SKM-1 treated with dmso at 0.1 percent for 144 hours (cell line): ENCODE results near the gene GAREM1.

Experiments
- DNase-seq: peaks from one replicate; lab custom pipeline; 2025; ENCODE audit not compliant: unreplicated experiment; lab: John Stamatoyannopoulos, UW

GAREM1 gene

DNA sequence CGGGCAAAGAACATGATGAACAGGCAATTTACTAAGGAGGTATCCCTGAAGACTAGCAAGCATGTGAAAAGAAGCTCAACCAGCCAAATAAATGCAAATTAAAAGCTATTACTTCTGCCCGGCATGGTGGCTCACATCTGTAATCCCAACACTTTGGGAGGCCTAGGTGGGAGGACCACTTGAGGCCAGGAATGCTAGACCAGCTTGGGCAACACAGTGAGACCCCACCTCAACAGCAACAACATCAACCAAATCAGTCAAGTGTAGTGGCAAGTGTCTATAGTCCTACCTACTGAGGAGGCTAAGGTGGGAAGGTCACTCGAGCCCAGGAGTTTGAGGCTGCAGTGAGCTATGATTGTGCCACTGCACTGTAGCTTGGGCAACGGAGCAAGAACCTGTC, 141.7 kb downstream of the GAREM1 start:
- no peak for DNase-seq

DNA sequence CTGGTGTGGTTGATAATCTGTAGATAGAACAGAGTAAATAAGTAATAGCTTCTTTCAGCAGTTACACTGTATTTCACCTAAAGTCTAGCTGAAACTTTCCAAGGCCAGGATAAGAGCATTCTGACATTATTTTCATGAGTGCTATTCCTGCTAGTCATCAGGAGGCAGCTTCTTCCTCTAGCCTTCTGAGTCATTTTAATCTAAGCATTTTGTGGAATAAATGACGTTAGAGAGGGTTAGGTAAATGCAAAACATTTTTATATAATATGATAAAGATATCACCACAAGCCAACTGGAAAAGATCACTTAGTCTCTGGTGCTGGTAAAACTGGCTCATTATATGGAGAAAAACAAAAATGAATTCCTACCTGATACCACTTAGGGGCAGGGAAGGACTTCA, 142.3 kb downstream of the GAREM1 start:
- DNase-seq = no peak

DNA sequence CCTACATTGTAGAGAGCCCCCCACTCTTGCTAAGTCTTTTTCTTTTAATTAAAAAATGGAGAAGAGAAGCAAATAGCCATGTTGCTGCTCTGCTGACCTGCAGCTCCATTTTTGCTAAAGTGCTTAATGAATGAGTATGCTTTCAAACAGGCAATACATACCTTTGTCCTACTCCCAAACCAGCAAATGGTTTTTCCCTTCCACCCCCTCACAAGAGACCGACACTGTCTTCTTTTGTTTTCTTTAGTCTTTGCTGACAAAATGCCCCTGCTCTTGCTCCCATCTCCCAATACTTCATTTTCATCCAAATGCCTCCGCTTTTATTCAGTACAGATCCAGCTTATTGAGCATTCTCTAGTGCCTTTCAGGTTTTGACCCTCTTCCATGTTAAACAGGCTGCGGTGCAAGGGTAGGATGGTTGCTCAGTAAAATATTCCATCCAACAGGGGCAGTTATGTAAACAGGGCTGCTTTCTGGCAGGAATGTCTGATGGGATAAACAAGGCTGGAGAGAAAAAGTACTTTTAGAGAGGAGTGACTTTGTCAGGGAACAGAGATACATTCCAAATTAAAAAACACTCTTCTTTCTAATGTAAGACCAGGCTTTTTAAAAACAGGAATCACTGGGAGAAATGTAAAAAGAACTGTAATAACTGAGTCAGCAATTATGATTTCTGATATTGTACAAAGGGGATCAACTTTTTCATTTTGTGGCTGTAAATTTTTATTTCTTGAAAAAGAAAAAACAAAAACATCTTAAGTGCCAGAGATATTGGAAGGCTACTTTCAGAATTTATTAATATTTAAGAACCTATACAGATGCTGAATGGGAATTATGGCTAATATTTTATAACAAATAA, 144.0 kb downstream of the GAREM1 start:
- no peak for DNase-seq

- no peak for DNase-seq
These were observed 146.5 kb downstream of the GAREM1 start for GRCh38 chr18:32324181-32324580.

DNA sequence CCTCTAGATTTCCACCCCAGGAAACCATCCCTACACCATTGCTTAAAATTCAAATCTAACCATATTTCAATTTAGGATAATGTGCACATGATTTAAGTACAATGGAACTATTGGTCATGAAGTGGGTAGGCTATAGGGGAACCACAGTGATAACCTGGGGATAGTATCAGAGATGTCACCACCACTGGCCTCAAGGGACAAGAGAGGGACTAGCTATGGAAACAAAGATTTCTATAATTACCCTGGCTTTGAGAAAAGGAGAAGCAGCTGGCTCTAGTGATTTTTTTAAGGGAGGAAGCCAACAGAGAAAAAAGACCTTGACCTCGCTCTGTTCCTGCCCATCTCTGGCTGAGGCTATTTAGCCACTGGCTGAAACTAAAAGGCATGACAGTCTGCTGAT, 148.9 kb downstream of the GAREM1 start:
- no peak for DNase-seq

DNA sequence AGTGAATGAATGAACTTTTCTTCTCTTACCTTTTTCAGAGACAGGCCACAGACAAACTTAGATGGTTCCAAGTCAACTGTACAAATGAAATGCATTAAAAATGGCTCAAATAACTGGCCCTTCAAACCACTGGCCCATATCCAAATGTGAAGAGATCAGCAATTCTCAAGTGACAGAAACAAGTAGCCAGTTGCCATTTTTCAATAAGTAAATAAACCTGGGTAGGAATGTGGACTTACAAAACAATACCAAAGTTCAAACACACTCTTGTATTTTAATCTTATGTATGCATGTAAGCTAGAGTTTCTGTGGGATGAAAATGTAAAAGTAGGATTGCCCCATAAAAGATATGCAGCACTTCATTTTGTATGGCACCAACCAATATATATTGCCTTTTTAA, 151.6 kb downstream of the GAREM1 start:
- DNase-seq = no peak

DNA sequence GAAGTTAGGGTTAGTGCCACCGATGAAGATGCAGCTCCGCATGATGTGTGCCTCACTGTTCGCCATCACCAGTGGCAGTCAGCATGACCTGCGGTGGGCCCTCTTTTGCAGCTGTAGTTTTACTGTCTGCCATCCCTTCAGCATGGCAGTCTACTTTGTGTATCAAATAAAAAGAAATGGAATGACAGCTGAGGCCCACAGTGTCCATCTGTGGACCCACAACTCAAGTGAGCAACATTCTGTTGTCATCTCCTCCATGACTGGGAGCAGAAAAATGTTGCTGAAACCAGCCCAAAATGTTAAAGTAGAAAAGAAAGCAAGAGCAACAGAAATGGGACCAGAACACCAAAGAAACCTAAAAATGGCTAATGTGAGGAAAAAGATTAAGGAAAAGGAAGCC, 152.1 kb downstream of the GAREM1 start:
- DNase-seq = no peak

DNA sequence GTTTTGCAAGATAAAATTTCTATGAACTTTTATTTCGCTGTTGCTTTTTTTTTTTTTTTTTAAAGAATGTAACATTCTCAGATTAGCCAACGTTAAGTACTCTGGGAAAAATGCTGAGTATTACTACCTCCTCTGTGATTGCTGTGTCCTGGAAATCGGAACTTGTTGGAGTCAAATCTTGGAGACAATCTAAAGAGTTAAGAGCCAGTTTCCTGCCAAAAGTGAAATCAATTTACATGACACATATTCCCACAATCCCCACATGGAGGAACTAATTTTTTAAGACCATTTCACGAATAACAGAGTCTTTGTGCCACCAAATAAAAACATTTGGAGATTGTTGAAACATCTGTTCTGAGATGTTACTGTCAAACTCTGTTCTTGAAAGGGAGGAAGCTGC, 153.0 kb downstream of the GAREM1 start:
- DNase-seq = no peak

- DNase-seq = no peak
These were observed 154.8 kb downstream of the GAREM1 start for GRCh38 chr18:32315881-32316280.

- DNase-seq = no peak
These were observed 159.9 kb downstream of the GAREM1 start for GRCh38 chr18:32310774-32311173.

GRCh38 chr18:32310101-32310500, 160.6 kb downstream of the GAREM1 start:
- DNase-seq = no peak

DNA sequence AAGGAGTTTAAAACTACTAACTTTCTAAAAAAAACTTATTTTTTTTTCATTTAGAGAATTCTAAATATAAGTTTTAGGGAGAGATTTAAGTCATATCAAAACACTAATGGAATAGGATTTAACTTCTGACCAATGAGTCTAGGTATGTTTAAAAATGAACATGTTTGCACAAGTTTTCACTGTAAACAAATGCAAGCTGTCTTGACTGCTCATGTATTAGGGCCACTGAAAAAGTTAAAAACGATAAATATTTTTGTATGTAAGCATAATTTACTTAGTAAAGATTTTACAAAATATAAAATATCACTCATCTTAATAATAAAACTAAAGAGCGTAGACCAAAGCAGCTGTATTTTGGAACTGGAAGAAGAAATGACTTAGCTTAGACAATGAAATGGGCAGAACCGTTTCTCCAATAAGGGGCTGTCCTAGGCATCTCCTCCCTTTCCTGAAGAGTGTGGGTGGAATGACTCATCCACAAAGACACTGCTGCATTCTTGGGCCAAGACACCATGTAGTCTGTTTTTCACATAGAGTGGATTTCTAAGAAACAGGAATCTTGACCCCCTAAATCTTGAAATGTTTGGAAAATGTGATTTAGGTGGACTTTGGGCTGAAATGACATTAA, 162.1 kb downstream of the GAREM1 start:
- no peak for DNase-seq

DNA sequence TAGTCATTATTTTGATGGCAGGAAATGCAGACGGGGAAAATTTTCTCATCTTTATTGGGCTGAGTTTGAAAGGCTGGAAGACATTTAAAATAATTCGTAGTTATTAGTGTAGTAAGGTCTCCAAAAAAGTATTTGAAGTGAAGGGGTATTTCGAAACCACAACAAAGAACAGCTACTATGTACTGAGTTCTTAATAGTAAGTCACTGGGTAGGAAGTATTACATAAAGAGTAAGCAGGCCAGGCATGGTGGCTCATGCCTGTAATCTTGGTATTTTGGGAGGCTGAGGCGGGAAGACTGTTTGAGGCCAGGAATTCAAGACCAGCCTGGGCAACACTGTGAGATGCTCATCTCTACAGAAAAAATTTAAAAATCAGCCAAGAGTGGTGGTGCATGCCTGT, 167.3 kb downstream of the GAREM1 start:
- no peak for DNase-seq

- DNase-seq = no peak
These were observed 167.9 kb downstream of the GAREM1 start for GRCh38 chr18:32302806-32303205.

- DNase-seq = peak; percentile 15
These were observed 168.5 kb downstream of the GAREM1 start for GRCh38 chr18:32301976-32302743.

GRCh38 chr18:32301361-32301760, 169.3 kb downstream of the GAREM1 start:
- DNase-seq = no peak

GRCh38 chr18:32300914-32301313, 169.8 kb downstream of the GAREM1 start:
- DNase-seq = no peak

DNA sequence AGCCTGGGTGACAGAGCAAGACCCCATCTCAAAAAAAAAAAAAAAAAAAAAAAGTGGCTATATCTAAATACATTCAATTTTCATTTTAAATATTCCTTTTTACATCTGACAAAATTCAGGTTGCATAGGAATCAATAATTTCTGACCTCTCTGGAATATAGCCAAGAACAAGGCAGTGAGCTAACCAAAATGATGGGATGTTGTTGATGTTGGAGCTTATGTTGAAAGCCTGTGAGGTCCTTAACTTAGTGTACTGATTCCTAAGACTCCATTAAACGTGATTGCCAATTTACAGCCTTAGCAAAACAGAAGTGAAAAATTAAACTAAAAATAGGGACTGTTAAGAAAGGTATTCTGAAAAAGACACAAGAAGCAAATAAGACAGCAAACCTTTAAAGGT, 171.2 kb downstream of the GAREM1 start:
- DNase-seq = no peak

DNA sequence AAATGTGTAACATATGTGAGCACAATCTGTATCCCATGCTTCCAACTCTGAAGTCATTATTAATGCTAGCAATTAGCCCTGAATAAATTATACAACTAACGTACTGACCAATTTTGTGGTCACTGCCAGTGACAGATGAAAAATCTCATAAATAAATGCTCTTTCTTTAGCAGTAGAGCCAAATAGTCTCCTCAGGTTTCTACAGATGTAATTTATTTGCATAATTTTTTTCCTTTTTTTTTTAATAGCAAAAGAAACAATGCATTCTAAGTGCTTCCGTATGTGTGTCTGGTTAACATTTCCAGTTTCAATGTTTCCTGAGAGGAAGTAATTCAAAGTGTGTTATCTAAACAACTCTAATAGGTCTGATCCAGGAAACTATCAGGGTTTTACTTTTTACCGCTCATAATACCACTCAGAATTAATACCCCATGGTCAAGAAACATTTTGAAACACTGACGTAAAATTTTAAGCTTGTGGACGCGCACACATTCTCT, 172.5 kb downstream of the GAREM1 start:
- no peak for DNase-seq

- no peak for DNase-seq
These were observed 173.0 kb downstream of the GAREM1 start for GRCh38 chr18:32297579-32298170.

DNA sequence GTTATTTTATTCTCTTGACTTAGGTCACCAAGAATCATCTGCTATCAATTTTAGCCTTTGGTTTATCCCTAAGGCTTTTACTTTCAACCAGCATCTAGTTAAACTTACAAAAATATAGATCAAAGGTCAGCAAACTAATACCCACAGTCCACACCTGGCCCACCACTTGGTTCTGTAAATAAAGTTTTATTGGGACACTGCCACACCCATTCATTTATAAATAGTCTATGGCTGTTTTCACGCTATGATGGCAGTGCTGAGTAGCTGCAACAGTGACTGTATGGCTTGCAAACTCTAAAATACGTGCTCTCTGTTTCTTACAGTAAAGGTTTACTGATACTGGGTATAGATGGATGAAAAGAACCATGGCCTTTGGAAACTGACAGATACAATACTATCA, 173.8 kb downstream of the GAREM1 start:
- no peak for DNase-seq
